K562 (cell line): ENCODE data around the gene GAB1. TPM values are rescaled to one million over a fixed set of nuclear protein-coding genes. Genes with fewer than 3 reads are reported as not detected.

Experiments used
- BCL6 ChIP-seq: fragments of 250-450 bp; sonication (Bioruptor Pico); IDR thresholded peaks from 2 replicates; pipeline ENCODE4 v1.4.0; 2020
- CXXC5 ChIP-seq: fragments of 250-450 bp; sonication (Bioruptor Pico); IDR thresholded peaks from 2 replicates; pipeline ENCODE4 v1.8.0; 2022; ENCODE audit warnings: inconsistent platforms, mild to moderate bottlenecking, moderate library complexity
- DDX20 ChIP-seq: fragments of 450-650 bp; IDR thresholded peaks from 2 replicates; pipeline ENCODE4 v1.6.1; 2016; ENCODE audit warnings: missing genetic modification characterization, low read depth, mild to moderate bottlenecking, missing compliant biosample characterization, moderate library complexity
- ERF ChIP-seq: fragments of 450-650 bp; formaldehyde crosslinking; IDR thresholded peaks from 2 replicates; pipeline ENCODE4 v1.4.0; 2020; ENCODE audit warnings: mild to moderate bottlenecking, mixed read lengths
- ILK ChIP-seq: fragments of 450-650 bp; IDR thresholded peaks from 2 replicates; pipeline ENCODE4 v1.6.1; 2016; ENCODE audit warnings: missing genetic modification characterization, low read depth, mild to moderate bottlenecking, missing compliant biosample characterization, moderate library complexity, borderline replicate concordance
- IRF9 ChIP-seq: fragments of 450-650 bp; IDR thresholded peaks from 2 replicates; pipeline ENCODE4 v1.6.1; 2016; ENCODE audit warnings: missing biosample characterization, missing genetic modification characterization
- KLF6 ChIP-seq: fragments of 250-450 bp; sonication (Bioruptor Pico); IDR thresholded peaks from 2 replicates; pipeline ENCODE4 v1.4.0; 2020; ENCODE audit warnings: mild to moderate bottlenecking, moderate library complexity, borderline replicate concordance
- MAFG ChIP-seq: fragments of 450-650 bp; conservative IDR thresholded peaks from 2 replicates; pipeline ENCODE4 v1.6.1; 2016; ENCODE audit warnings: missing genetic modification characterization, missing compliant biosample characterization
- MECOM ChIP-seq: fragments of 250-450 bp; sonication (Bioruptor Pico); IDR thresholded peaks from 2 replicates; pipeline ENCODE4 v1.8.0; 2022; ENCODE audit warnings: inconsistent platforms
- ZHX1 ChIP-seq: fragments of 150-350 bp; conservative IDR thresholded peaks from 2 replicates; pipeline ENCODE4 v1.6.1; 2014; ENCODE audit warnings: low read length
- ZNF134 ChIP-seq: fragments of 250-450 bp; sonication (Bioruptor Pico); conservative IDR thresholded peaks from 2 replicates; pipeline ENCODE4 v1.4.0; 2020
- ZNF175 ChIP-seq: fragments of 200-800 bp; sonication (Bioruptor generic); IDR thresholded peaks from 2 replicates; pipeline ENCODE4 v1.6.1; 2016; ENCODE audit warnings: low read depth, mild to moderate bottlenecking, missing genetic modification characterization, missing compliant biosample characterization
- ZNF311 ChIP-seq: fragments of 250-450 bp; sonication (Bioruptor Pico); IDR thresholded peaks from 2 replicates; pipeline ENCODE4 v1.4.0; 2020; ENCODE audit warnings: mild to moderate bottlenecking, moderate library complexity
- ZNF324 ChIP-seq: fragments of 250-450 bp; sonication (Bioruptor Pico); IDR thresholded peaks from 2 replicates; pipeline ENCODE4 v1.4.0; 2020; ENCODE audit warnings: mild to moderate bottlenecking
- ZNF584 ChIP-seq: fragments of 200-800 bp; sonication (Bioruptor generic); IDR thresholded peaks from 2 replicates; pipeline ENCODE4 v1.6.1; 2016; ENCODE audit warnings: low read depth, mild to moderate bottlenecking, missing genetic modification characterization, missing compliant biosample characterization
- ZNF592 ChIP-seq: fragments of 450-650 bp; IDR thresholded peaks from 2 replicates; pipeline ENCODE4 v1.6.1; 2017; ENCODE audit warnings: antibody characterized with exemption, mild to moderate bottlenecking
- ZNF76 ChIP-seq: fragments of 250-450 bp; sonication (Bioruptor Pico); IDR thresholded peaks from 2 replicates; pipeline ENCODE4 v1.4.0; 2020; ENCODE audit warnings: mild to moderate bottlenecking, moderate library complexity, borderline replicate concordance
- polyA plus RNA-seq, 8 experiments: library from polyadenylated mRNA; depleted of rRNA in 4 of 8; stranded (reverse) in 5 of 8; unstranded in 3 of 8; fragments of >200 nt; fragmentation: Nextera tagmentation in 2 of 8; fragmentation: Illumina TruSeq in 1 of 8; extraction: Ambion mirVana in 2 of 8; extraction: Trizol in 1 of 8; gene quantifications; 2 replicates each; pipeline versions ENCODE4 v1.2.1 to v1.2.3, GENCODE V29; 2011 to 2014; ENCODE audit warnings: inconsistent platforms in 1 of 8, missing spikeins in 1 of 8
- total RNA-seq, 7 experiments: library from RNA; depleted of rRNA in 6 of 7; stranded (reverse); fragments of >200 nt in 6 of 7; fragmentation: Illumina TruSeq in 2 of 7; extraction: Trizol in 2 of 7; gene quantifications; 2 replicates each; pipeline versions ENCODE4 v1.2.1 to v1.2.3, GENCODE V29; 2011 to 2021; ENCODE audit warnings: low replicate concordance in 1 of 7
- TF ChIP-seq, protein P1 (sequence below), 2 experiments: fragments of 450-650 bp; conservative IDR thresholded peaks; 2 replicates each; pipeline ENCODE4 v1.6.1; 2017; ENCODE audit warnings: mild to moderate bottlenecking in 2 of 2, moderate library complexity in 2 of 2

Gene GAB1
- total and polyA plus RNA-seq, 9 of the 15 experiments (the other 6 are each of a cell fraction or from before 2014, with no cell fraction given) = 1.3 to 14.6 (median 7.5) TPM

- TF ChIP-seq ZNF592 (peak; percentile 98), ZNF324 (CRISPR knock-in tag) (0 out of 2 replicates have a peak, but pooled peaks have one; percentile 12), ZNF311 (CRISPR knock-in tag) (peak; percentile 78; the same call in 1 of the 2 replicates), DDX20 (peak; percentile 85), MECOM (CRISPR knock-in tag) (peak; percentile 68; the same call in 1 of the 2 replicates), MAFG (tag) (peak; percentile 21; the same call in 1 of the 2 replicates), KLF6 (CRISPR knock-in tag) (peak; percentile 65; the same call in 1 of the 2 replicates), ZNF134 (CRISPR knock-in tag) (peak; percentile 68), ERF (CRISPR knock-in tag) (peak; percentile 59; the same call in 1 of the 2 replicates), CXXC5 (CRISPR knock-in tag) (peak; percentile 69), ZNF76 (CRISPR knock-in tag) (0 out of 2 replicates have a peak, but pooled peaks have one; percentile 57), IRF9 (peak; percentile 82), ZNF584 (peak; percentile 58; the same call in 1 of the 2 replicates), BCL6 (CRISPR knock-in tag) (0 out of 2 replicates have a peak, but pooled peaks have one; percentile 60), ILK (no peak), ZHX1 (no peak), ZNF175 (CRISPR knock-in tag) (peak; percentile 86)
- TF ChIP-seq, protein P1, sequence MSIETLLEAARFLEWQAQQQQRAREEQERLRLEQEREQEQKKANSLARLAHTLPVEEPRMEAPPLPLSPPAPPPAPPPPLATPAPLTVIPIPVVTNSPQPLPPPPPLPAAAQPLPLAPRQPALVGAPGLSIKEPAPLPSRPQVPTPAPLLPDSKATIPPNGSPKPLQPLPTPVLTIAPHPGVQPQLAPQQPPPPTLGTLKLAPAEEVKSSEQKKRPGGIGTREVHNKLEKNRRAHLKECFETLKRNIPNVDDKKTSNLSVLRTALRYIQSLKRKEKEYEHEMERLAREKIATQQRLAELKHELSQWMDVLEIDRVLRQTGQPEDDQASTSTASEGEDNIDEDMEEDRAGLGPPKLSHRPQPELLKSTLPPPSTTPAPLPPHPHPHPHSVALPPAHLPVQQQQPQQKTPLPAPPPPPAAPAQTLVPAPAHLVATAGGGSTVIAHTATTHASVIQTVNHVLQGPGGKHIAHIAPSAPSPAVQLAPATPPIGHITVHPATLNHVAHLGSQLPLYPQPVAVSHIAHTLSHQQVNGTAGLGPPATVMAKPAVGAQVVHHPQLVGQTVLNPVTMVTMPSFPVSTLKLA (conservative IDR thresholded peaks at IDR 0.05) = no peak
These were observed 25.8 kb downstream of the GAB1 start (continued) for GRCh38 chr4:143362349-143363046.
